ENCODE measurements around the gene CDYL2.

GRCh38 chr16:80664226-80664625, 140.2 kb downstream of the CDYL2 start:
- TF ChIP-seq CTCF (IDR thresholded peaks at IDR 0.05; ENCODE audit: extremely low read depth in 1 of 2, insufficient read depth in 1 of 2, low read depth in 1 of 2, low read length in 2 of 2) (no peak), JUN (IDR thresholded peaks at IDR 0.05; ENCODE audit: borderline replicate concordance, insufficient read depth, insufficient read length, low read depth) (no peak), POLR2A (IDR thresholded peaks at IDR 0.05; ENCODE audit: low read depth, low read length) (no peak), MAX (IDR thresholded peaks at IDR 0.05; ENCODE audit: insufficient read depth, insufficient read length) (no peak), EZH2 (IDR thresholded peaks at IDR 0.05; ENCODE audit: borderline replicate concordance, low read depth, low read length, severe bottlenecking) (no peak), POLR2AphosphoS5 (IDR thresholded peaks at IDR 0.05; ENCODE audit: insufficient read depth, low read depth, low read length) (no peak), MYC (IDR thresholded peaks at IDR 0.05; ENCODE audit: low read depth, low read length) (no peak), FOS (IDR thresholded peaks at IDR 0.05; ENCODE audit: borderline replicate concordance, insufficient read depth, low read length) (no peak), GATA2 (IDR thresholded peaks at IDR 0.05; ENCODE audit: insufficient read depth, insufficient read length, low read depth, low read length) (no peak)
